ENCODE measurements around the gene VARS1.

DNA sequence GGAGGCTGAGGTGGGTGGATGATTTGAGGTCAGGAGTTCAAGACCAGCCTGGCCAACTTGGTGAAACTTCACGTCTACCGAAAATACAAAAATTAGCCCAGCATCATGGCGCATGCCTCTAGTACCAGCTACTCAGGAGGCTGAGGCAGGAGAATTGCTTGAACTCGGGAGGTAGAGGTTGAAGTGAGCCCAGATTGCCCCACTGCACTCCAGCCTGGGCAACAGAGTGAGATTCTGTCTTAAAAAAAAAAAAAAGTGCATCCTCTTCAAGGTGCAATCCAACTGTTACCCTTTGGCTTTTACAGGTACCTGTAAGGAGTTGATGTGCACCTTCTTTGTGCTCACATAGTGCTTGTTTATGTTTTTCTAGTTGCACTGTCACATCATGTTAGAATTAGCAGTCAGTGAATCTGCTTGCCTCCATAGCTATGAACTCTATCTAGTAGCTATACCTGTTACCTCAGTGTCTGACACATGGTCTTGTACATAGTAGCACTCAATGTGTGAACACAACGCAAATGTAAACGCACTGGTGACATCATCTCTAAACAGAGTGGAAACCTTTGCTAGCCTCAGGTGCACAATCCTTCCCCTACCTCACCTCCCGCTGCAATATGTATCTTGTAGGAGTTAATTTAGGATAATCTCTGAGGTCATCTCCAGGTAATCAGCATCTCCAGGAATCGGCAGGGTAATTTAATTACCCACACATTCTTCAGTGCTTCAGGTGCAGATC lies 46.1 kb downstream of the VARS1 start:
- TF ChIP-seq, protein P1, sequence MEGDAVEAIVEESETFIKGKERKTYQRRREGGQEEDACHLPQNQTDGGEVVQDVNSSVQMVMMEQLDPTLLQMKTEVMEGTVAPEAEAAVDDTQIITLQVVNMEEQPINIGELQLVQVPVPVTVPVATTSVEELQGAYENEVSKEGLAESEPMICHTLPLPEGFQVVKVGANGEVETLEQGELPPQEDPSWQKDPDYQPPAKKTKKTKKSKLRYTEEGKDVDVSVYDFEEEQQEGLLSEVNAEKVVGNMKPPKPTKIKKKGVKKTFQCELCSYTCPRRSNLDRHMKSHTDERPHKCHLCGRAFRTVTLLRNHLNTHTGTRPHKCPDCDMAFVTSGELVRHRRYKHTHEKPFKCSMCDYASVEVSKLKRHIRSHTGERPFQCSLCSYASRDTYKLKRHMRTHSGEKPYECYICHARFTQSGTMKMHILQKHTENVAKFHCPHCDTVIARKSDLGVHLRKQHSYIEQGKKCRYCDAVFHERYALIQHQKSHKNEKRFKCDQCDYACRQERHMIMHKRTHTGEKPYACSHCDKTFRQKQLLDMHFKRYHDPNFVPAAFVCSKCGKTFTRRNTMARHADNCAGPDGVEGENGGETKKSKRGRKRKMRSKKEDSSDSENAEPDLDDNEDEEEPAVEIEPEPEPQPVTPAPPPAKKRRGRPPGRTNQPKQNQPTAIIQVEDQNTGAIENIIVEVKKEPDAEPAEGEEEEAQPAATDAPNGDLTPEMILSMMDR (IDR thresholded peaks at IDR 0.05; ENCODE audit: low read depth, low read length, poor library complexity, severe bottlenecking) = no peak
- no peak for TF ChIP-seq EZH2phosphoT487 (IDR thresholded peaks at IDR 0.05; ENCODE audit: borderline replicate concordance, low read length)

All from DOHH2 (cell line).